Chondrocyte (in vitro differentiated cells): ENCODE data around the gene MARCHF6. TPM values are rescaled to one million over a fixed set of nuclear protein-coding genes. Genes with fewer than 3 reads are reported as not detected.

Source experiments
- DNase-seq: peaks from one replicate; pipeline ENCODE4 v3.0.0; 2021; ENCODE audit warnings: mixed read lengths, low spot score
- H3K27ac Mint-ChIP-seq: one replicate; pipeline ENCODE4 v1.8.0; 2021; ENCODE audit warnings: mild to moderate bottlenecking, moderate library complexity, mixed read lengths; ENCODE audit not compliant: unreplicated experiment
- H3K27me3 Mint-ChIP-seq: 2 replicates; pipeline ENCODE4 v1.8.0; 2021; ENCODE audit warnings: low read depth, mixed read lengths
- H3K36me3 Mint-ChIP-seq: 2 replicates; pipeline ENCODE4 v1.8.0; 2021; ENCODE audit warnings: low read depth, mixed read lengths
- H3K4me1 Mint-ChIP-seq: 2 replicates; pipeline ENCODE4 v1.8.0; 2021; ENCODE audit warnings: low read depth, mild to moderate bottlenecking, mixed read lengths
- H3K4me3 Mint-ChIP-seq: one replicate; pipeline ENCODE4 v1.8.0; 2021; ENCODE audit warnings: mild to moderate bottlenecking, moderate library complexity, mixed read lengths; ENCODE audit not compliant: unreplicated experiment
- H3K9me3 Mint-ChIP-seq: 2 replicates; pipeline ENCODE4 v1.8.0; 2021; ENCODE audit warnings: low read depth, mixed read lengths
- total RNA-seq: library from RNA; stranded (reverse); gene quantifications from 3 replicates; pipeline ENCODE4 v1.2.1, GENCODE V29; 2021
- TF ChIP-seq, protein P1 (sequence below): fragments of 200-600 bp; sonication (generic); IDR thresholded peaks from 2 replicates; pipeline ENCODE4 v1.5.0; 2021; ENCODE audit warnings: antibody characterized with exemption, mild to moderate bottlenecking, moderate library complexity

Gene MARCHF6
- total RNA-seq, 1 donor from 2014 or later = 149 TPM

DNA sequence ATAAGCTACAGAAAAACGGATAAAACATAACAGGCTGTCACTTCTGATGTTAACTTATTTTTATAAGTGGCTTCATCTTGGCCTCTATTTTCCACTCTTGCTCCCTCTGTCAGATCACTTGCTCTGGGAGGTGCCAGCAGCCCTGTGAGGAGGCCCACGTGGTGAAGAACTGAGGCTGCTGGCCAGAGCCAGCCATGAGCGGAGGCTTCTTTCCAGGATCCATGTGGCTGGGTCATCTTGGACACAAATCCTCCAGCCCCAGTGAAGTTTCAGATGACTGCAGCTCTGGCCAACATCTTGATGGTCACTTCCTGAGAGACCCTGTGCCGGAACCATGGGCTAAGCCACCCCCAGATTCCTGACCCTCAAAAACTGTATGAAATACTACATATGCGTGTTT, 38.3 kb upstream of the MARCHF6 start:
- H3K27me3 Mint-ChIP-seq = no peaks in the 10 kb centered on the region
- H3K4me3 Mint-ChIP-seq = no peak overlapping the region
- TF ChIP-seq, protein P1, sequence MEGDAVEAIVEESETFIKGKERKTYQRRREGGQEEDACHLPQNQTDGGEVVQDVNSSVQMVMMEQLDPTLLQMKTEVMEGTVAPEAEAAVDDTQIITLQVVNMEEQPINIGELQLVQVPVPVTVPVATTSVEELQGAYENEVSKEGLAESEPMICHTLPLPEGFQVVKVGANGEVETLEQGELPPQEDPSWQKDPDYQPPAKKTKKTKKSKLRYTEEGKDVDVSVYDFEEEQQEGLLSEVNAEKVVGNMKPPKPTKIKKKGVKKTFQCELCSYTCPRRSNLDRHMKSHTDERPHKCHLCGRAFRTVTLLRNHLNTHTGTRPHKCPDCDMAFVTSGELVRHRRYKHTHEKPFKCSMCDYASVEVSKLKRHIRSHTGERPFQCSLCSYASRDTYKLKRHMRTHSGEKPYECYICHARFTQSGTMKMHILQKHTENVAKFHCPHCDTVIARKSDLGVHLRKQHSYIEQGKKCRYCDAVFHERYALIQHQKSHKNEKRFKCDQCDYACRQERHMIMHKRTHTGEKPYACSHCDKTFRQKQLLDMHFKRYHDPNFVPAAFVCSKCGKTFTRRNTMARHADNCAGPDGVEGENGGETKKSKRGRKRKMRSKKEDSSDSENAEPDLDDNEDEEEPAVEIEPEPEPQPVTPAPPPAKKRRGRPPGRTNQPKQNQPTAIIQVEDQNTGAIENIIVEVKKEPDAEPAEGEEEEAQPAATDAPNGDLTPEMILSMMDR = no peak
- H3K27ac Mint-ChIP-seq = no peak overlapping the region
- peaks cover 13% of the 10 kb centered on the region for H3K4me1 Mint-ChIP-seq
- H3K36me3 Mint-ChIP-seq = peaks cover 1% of the 10 kb centered on the region
- no peak for DNase-seq
- H3K9me3 Mint-ChIP-seq = peaks cover 3% of the 10 kb centered on the region

DNA sequence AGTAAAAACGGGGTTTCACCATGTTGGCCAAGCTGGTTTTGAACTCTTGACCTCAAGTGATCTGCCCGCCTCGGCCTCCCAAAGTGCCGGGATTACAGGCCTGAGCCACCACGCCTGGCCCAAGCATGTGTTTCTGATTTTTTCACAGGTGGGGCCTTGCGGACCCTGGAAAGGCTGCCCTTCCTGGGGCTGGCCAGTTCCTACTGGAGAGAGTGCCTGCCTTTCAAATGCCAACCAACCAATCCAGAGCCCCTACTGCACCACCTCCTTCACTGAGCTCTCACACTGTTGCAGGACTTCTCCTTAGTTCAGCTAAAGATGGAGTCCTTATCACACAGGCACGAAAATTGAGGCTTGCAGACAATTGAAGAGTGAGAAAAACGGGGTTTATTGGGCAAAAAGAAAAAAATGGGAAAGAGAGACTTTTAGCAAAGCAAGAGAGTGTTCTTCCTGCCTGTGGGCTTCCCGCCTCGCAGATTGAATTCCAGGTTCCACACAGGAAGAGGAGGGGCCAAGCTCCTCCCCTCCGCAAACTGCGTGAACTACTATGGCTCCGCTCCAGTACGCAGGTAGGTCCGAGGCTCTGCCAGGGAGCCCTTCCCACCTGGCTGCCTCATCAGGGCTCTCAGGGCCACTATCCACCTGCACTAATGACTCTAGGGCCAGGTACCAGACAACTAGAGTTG, 37.5 kb upstream of the MARCHF6 start:
- Mint-ChIP-seq H3K27ac (no peak overlapping the region), H3K4me1 (peaks cover 6% of the 10 kb centered on the region), H3K4me3 (no peak overlapping the region), H3K9me3 (peaks cover 1% of the 10 kb centered on the region), H3K36me3 (peaks cover 1% of the 10 kb centered on the region), H3K27me3 (no peaks in the 10 kb centered on the region)
- no peak for DNase-seq
- TF ChIP-seq, protein P1 = no peak

DNA sequence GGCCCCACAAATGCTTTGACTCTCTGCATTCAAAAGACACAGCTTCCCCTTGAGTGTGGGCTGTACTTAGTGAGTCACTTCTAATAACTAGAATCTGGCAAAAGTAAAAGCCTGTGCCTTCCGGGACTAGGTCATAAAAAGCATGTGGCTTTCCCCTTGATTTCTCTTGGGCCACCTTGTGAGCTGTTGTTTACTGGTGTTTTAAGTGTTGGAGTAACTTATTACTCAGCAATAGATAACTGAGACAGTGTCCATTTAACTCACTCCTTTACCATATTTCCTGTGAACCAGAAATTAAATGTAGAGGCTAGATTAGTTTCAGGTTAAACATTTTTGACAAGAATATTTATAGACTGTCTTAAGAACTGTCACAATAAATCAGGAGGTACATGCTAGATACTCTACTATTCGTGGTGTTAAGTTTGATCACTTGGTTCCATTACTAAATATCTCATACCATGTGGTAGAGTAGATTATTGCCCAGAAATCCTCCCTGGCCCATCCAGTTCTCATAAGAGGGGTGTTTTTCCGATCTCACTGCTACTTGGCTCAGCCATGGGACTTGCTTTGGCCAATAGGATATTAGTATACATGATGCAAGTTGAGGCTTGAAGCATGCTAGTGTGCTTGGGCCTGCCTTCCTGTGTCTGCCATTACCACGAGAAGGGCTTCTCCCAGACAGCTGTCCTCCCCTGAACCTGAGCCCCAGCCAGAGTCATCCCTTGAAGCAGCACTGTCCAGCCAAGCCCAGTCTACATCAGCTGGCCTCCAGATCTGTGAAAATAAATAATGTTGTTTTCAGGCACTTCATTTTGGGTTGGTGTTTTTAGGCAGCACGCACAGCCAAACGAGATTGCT, 35.4 kb upstream of the MARCHF6 start:
- Mint-ChIP-seq H3K27me3 (no peaks in the 10 kb centered on the region), H3K36me3 (peaks cover 1% of the 10 kb centered on the region), H3K27ac (no peak overlapping the region), H3K4me1 (no peaks in the 10 kb centered on the region), H3K9me3 (no peaks in the 10 kb centered on the region), H3K4me3 (no peak overlapping the region)
- TF ChIP-seq, protein P1 = no peak
- DNase-seq = no peak

DNA sequence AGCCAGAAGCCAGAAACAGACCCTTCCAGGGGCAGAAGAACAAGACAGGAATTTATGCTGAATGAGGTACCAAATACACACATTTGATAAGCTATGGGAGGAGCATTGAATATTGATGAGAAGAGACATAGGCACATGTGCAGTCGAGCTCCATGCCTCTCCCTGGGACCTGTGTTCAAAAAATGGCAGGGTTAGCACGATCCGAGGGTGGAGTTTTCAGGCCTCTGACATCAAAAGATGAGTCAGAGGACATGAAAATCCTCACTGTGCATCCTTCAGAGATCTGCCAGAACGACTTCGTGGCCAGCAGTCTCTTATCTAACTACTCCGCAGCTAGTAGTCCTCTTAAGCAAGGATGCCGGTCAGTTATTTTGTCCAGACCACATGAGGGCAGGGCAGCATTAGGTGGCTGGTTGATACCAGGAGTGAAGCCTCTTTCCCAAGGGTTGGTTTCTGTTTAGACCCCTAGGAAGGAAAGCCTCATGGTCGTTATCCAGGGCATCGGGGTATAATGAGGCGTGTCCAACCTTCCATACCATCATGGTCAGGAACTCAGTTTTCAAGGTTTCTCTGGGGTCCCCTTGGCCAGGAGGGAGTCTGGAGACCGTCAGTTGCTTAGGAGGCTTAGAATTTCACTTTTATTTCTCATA, 34.2 kb upstream of the MARCHF6 start:
- no peaks in the 10 kb centered on the region for H3K27me3 Mint-ChIP-seq
- TF ChIP-seq, protein P1 = peak; percentile 21
- no peak for DNase-seq

DNA sequence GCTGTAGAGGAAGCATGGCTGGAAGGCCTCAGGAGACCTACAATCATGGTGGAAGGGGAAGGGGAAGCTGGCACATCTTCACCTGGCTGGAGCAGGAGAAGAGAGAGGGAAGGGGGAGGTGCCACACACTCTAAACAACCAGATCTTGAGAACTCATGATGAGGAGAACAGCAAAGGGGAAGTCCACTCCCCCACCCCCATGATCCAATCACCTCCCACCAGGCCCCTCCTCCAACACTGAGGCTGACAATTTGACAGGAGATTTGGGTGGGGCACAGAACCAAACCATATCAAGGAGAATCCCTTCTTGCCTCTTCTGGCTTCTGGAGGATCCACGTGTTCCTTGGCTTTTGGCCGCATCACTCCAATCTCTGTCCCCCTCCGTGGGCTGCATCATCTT, 32.7 kb upstream of the MARCHF6 start:
- Mint-ChIP-seq H3K4me3 (no peak overlapping the region), H3K4me1 (peaks cover 14% of the 10 kb centered on the region), H3K9me3 (no peaks in the 10 kb centered on the region), H3K36me3 (peaks cover 1% of the 10 kb centered on the region), H3K27me3 (no peaks in the 10 kb centered on the region), H3K27ac (no peak overlapping the region)
- TF ChIP-seq, protein P1 = no peak
- no peak for DNase-seq

More for the DNA sequence above, 34.2 kb upstream of the MARCHF6 start:
- Mint-ChIP-seq H3K4me3 (no peak overlapping the region), H3K9me3 (no peaks in the 10 kb centered on the region), H3K36me3 (peaks cover 1% of the 10 kb centered on the region), H3K4me1 (peaks cover 6% of the 10 kb centered on the region), H3K27ac (no peak overlapping the region)
